Subcutaneous adipose tissue (tissue), 4 donors: ENCODE results near the gene ZNF333. TPM values are rescaled to one million over a fixed set of nuclear protein-coding genes. Genes with fewer than 3 reads are reported as not detected.

Experiments
- total RNA-seq, 4 donors: library from RNA; depleted of rRNA; stranded (reverse); fragments of >200 nt; gene quantifications; one replicate each; pipeline ENCODE4 v1.1.0, GENCODE V29; 2016
- TF ChIP-seq, protein P1 (sequence below): fragments of 450-650 bp; IDR thresholded peaks from one replicate; pipeline ENCODE4 v1.5.1; 2016; ENCODE audit warnings: low read depth, mild to moderate bottlenecking, control low read depth, antibody characterized with exemption, moderate library complexity

ZNF333 gene
- total RNA-seq, 4 donors from 2014 or later = 17.4 to 47.5 (median 25.8) TPM

- TF ChIP-seq, protein P1, sequence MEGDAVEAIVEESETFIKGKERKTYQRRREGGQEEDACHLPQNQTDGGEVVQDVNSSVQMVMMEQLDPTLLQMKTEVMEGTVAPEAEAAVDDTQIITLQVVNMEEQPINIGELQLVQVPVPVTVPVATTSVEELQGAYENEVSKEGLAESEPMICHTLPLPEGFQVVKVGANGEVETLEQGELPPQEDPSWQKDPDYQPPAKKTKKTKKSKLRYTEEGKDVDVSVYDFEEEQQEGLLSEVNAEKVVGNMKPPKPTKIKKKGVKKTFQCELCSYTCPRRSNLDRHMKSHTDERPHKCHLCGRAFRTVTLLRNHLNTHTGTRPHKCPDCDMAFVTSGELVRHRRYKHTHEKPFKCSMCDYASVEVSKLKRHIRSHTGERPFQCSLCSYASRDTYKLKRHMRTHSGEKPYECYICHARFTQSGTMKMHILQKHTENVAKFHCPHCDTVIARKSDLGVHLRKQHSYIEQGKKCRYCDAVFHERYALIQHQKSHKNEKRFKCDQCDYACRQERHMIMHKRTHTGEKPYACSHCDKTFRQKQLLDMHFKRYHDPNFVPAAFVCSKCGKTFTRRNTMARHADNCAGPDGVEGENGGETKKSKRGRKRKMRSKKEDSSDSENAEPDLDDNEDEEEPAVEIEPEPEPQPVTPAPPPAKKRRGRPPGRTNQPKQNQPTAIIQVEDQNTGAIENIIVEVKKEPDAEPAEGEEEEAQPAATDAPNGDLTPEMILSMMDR = no peak
Observed at GRCh38 chr19:14768001-14768400, 78.2 kb downstream of the ZNF333 start.

DNA sequence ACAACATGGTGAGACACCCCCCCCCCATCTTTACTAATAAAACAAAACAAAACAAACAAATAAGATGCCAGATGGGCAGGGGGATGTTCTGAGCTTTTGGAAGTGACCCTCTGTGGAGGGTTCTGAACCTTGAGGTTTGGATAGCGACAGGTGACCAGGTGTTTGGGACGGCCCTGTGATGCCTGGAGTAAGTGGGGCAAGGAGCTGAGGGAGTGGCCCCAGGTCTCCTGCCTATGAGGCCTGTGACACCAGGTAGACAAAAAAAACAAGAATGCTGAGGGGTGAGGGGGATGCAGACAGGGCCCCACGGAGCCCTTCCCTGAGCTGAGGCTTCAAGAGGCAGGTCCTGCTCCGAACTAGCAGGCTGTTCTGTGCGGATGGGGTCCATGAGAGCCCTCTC, 79.4 kb downstream of the ZNF333 start:
- TF ChIP-seq, protein P1 = no peak

DNA sequence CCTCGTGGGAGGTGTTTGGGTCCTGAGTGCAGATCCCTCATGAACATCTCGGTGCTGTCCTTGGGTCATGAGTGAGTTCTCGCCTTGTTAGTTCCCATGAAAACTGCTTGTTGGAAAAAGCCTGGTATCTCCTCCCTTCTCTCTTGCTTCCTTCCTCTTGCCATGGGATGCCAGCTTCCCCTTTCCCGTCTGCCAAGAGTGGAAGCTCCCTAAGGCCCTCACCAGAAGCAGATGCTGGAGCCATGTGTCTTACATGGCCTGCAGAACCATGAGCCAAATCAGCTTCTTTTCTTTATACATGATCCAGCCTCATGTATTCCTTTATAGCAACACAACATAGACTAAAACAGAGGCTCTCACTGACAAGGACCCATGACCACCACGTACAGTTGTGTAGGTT, 80.3 kb downstream of the ZNF333 start:
- TF ChIP-seq, protein P1 = no peak

DNA sequence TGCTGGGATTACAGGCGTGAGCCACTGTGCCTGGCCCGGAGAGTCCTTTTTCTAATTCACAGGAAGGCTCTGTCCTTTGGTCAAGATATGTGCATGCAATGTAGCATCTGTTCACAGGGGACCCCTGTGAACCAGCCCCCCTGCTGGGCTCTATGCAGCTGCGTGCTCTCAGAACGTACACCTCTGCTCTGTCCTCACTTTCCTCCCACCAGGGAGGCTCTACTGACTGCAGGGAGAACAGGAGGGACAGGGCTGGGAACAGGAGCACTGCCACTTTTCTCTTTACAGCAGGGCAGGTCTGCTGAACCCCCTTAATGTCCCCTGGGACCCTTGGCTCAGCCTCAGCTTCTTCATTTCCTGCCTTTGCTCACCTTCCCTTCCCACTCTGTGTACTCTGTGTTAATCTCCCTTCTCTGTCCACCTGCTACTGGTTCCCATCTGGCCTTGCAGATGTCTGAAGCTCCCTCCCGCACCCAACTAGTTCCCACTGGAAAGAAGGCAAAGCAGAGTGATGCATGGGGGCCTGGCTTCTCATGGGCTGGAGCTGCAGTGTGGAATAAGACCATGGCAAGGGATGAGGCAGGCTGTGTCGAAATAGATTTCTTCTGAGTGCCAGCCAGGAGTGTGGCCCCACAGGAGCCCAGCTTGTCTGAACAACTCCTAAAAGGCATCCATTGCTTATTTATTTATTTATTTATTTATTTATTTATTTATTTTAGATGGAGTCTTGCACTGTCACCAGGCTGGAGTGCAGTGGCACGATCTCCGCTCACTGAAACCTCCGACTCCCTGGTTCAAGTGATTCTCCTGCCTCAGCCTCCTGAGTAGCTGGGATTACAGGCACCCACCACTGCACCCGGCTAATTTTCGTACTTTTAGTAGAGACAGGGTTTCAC, 81.3 kb downstream of the ZNF333 start:
- TF ChIP-seq, protein P1 = no peak

- TF ChIP-seq, protein P1 = no peak
Observed at GRCh38 chr19:14772467-14772866, 82.6 kb downstream of the ZNF333 start.

DNA sequence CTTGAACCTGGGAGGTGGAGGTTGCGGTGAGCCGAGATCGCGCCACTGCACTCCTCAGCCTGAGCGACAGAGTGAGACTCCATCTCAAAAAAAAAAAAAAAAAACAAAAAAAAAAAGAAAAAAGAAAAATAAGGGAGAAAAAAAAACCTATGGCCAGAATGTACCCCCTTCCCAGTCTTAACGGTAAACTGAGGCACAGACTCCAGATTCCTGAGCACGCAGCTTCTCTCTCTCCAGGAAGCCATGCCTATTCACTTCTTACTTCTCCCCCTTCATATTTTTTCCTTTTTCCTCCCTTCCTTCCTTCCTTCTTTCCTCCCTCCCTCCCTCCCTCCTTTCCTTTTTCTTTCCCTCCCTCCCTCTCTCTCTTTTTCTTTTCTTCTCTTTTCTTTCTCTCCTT, 83.1 kb downstream of the ZNF333 start:
- TF ChIP-seq, protein P1 = no peak

DNA sequence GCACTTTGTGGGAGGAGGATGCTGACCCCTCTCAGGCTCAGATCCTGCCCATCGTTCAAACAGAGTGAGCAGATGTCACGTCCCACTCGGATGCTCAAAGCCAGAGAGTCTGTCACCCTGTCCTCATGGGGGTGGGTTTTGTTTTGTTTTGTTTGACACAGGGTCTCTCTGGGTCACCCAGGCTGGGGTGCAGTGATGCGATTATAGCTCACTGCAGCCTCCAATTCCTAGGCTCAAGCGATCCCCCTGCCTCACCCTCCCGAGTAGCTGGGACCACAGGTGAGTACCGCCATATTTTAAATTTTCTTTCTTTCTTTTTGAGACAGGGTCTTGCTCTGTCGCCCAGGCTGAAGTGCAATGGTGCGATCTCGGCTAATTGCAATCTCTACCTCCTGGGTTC, 84.5 kb downstream of the ZNF333 start:
- TF ChIP-seq, protein P1 = no peak
